Heart left ventricle (tissue), 16 donors: ENCODE results near the gene STX16. TPM values are rescaled to one million over a fixed set of nuclear protein-coding genes. Genes with fewer than 3 reads are reported as not detected.

Source experiments
- ATAC-seq, 4 donors: fragments of 200-7000 bp; cut with Tn5 transposase; one replicate each; pipeline ENCODE4 v1.9.1; 2020 to 2022; ENCODE audit warnings: moderate library complexity in 4 of 4, mild to moderate bottlenecking in 3 of 4, moderate number of reproducible peaks in 1 of 4
- DNase-seq, 5 donors: peaks; one replicate each; pipeline ENCODE4 v3.0.0-alpha.2; 2020
- H3K27ac ChIP-seq, 12 donors: fragments of 200-600 bp; sonication (generic) in 4 of 12; one replicate each; pipeline versions ENCODE4 v1.5.0 to v1.8.0; 2016 to 2022; ENCODE audit warnings: mild to moderate bottlenecking in 2 of 12
- H3K27me3 ChIP-seq, 9 donors: fragments of 200-600 bp; sonication (generic) in 2 of 9; one replicate each; pipeline versions ENCODE4 v1.5.1 to v1.8.0; 2016 to 2022; ENCODE audit warnings: mild to moderate bottlenecking in 3 of 9
- H3K36me3 ChIP-seq, 9 donors: fragments of 200-600 bp; sonication (generic) in 2 of 9; one replicate each; pipeline versions ENCODE4 v1.5.0 to v1.8.0; 2018 to 2022; ENCODE audit warnings: mild to moderate bottlenecking in 2 of 9
- H3K4me1 ChIP-seq, 12 donors: fragments of 200-600 bp; sonication (generic) in 4 of 12; one replicate each; pipeline versions ENCODE4 v1.5.0 to v1.8.0; 2016 to 2022; ENCODE audit warnings: mild to moderate bottlenecking in 3 of 12
- H3K4me3 ChIP-seq, 12 donors: fragments of 200-600 bp; sonication (generic) in 4 of 12; one replicate each; pipeline versions ENCODE4 v1.5.0 to v1.8.0; 2017 to 2022; ENCODE audit warnings: mild to moderate bottlenecking in 9 of 12, moderate library complexity in 4 of 12
- H3K9me3 ChIP-seq, 12 donors: fragments of 200-600 bp; sonication (generic) in 4 of 12; one replicate each; pipeline versions ENCODE4 v1.5.0 to v1.8.0; 2016 to 2022; ENCODE audit warnings: mild to moderate bottlenecking in 1 of 12
- POLR2A ChIP-seq, 2 donors: fragments of 450-650 bp; IDR thresholded peaks; one replicate each; pipeline ENCODE4 v1.6.1; 2017; ENCODE audit warnings: antibody characterized with exemption in 2 of 2, mild to moderate bottlenecking in 2 of 2, moderate library complexity in 2 of 2
- whole genome bisulfite sequencing, 4 donors: extraction: QIAGEN DNeasy Blood & Tissue Kit in 2 of 4; methylation state at CpG; one replicate each; pipeline versions ENCODE4 v1.1.5 to v1.1.7; 2013 to 2018; 5-methylcytosine and 5-hydroxymethylcytosine counted together
- intact Hi-C, 10 donors: fragments of 100-400 bp; cut with DNase I; formaldehyde crosslinking; loops; one replicate each; pipeline versions ENCODE4 v1.11.1 to v1.14.2; 2022
- polyA plus RNA-seq, 2 donors: library from polyadenylated mRNA; stranded (reverse); fragments of 200-250 nt; gene quantifications; one replicate each; pipeline ENCODE4 v1.2.3, GENCODE V29; 2013
- total RNA-seq, 9 donors: library from RNA; depleted of rRNA in 2 of 9; stranded (reverse); fragments of >200 nt in 2 of 9; fragmentation: NEBNext Ultra II Directional in 3 of 9; extraction: Animal tissue kit (Norgen Biotek cat#: 25700) in 3 of 9; gene quantifications; one replicate each; pipeline versions ENCODE4 v1.1.0 to v1.2.4, GENCODE V29; 2016 to 2023
- TF ChIP-seq, protein P1 (sequence below), 12 donors: fragments of 200-600 bp; sonication (generic) in 4 of 12; IDR thresholded peaks; one replicate each; pipeline versions ENCODE4 v1.5.0 to v1.8.0; 2018 to 2022; ENCODE audit warnings: antibody characterized with exemption in 12 of 12, mild to moderate bottlenecking in 5 of 12
- donor health status: ischemic (EF 13 %, LVEDD 7.1; RV severe dilation, severe dysfunction).
- donor health status: healthy with polysubstance abuse.
- donor health status: DM: no; HTN: yes; CAD: no.
- donor health status: DM: no; HTN: no; CAD: no.
- donor health status: ischemic (EF 25% LVEDD 6.9; RV normal size, moderate dysfunction).
- donor health status: ischemic (EF 25% LVEDD 5.7; RV mildly dilated, moderate dysfunction).
- donor health status: healthy.
- donor health status: DM: yes; HTN: yes; CAD: no.
- donor health status: ischemic (EF 35%, LVEDD 5.7; RV mildly dilated, moderate dysfunction).
- donor health status: nonischemic (EF 11% LVEDD 7.7; RV severe dilation, severe dysfunction).
- donor health status: DM: yes; HTN: yes; CAD: no.
- donor health status: PGD.
- donor health status: ischemic (EF 29% LVEDD 5.4; RV normal size, mild dysfunction).
- donor health status: nonischemic (EF 23%, LVEDD 6.1; RV moderate dilation, normal function).

STX16 gene
- total and polyA plus RNA-seq, 11 donors, result 14.6 to 38.9 (median 25.6) TPM

DNA sequence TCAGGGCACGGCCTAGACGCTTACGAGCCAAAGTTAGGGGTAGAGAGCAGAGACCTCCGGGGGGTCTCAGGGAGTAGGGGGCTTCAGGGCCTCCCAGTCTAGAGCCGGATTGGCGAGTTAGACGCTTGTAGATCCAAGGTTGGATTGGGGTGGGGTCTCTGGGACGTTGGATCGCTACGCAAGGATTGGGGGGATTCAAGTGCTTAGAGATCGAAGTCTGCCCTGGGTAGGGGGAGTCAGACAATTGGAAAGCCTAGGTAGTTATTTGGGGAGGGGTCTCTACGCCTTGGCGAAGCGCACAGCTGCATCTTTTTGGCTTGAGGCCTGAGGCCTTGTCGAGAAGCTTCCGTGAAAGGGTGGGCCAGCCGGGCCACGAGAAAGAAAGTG, 469 bp downstream of the STX16 start:
- TF ChIP-seq, protein P1, sequence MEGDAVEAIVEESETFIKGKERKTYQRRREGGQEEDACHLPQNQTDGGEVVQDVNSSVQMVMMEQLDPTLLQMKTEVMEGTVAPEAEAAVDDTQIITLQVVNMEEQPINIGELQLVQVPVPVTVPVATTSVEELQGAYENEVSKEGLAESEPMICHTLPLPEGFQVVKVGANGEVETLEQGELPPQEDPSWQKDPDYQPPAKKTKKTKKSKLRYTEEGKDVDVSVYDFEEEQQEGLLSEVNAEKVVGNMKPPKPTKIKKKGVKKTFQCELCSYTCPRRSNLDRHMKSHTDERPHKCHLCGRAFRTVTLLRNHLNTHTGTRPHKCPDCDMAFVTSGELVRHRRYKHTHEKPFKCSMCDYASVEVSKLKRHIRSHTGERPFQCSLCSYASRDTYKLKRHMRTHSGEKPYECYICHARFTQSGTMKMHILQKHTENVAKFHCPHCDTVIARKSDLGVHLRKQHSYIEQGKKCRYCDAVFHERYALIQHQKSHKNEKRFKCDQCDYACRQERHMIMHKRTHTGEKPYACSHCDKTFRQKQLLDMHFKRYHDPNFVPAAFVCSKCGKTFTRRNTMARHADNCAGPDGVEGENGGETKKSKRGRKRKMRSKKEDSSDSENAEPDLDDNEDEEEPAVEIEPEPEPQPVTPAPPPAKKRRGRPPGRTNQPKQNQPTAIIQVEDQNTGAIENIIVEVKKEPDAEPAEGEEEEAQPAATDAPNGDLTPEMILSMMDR (IDR thresholded peaks at IDR 0.05), result no peak
- TF ChIP-seq POLR2A (IDR thresholded peaks at IDR 0.05), result no peak
- Histone ChIP-seq H3K36me3 (peaks cover 0 to 7% (median 0%) of the 10 kb centered on the region in 9 donors), H3K4me1 (peaks cover 3 to 55% (median 40%) of the 10 kb centered on the region in 12 donors), H3K27me3 (no peaks in the 10 kb centered on the region), H3K9me3 (no peaks in the 10 kb centered on the region), H3K27ac (peak overlapping the region; percentile 87 to 98 (median 96)), H3K4me3 (peak overlapping the region; percentile 78 to 99 (median 97))
- no peak for ATAC-seq
- peak in 1 of 5 donors; percentile 25 for DNase-seq
- 0 to 1% (median 0%) methylated on average over 15 to 18 of the region's 18 CpGs for whole genome bisulfite sequencing, 4 donors
- intact Hi-C loops, result loop anchor here (1.0 to 10.0 kb wide), 13 partner anchors 39 to 415 kb away; partner anchors contain the start of genes NPEPL1 (in 8 of the 10), GNAS (in 2 of the 10), GNAS-AS1 (in 2 of the 10) and VAPB (in 2 of the 10)

DNA sequence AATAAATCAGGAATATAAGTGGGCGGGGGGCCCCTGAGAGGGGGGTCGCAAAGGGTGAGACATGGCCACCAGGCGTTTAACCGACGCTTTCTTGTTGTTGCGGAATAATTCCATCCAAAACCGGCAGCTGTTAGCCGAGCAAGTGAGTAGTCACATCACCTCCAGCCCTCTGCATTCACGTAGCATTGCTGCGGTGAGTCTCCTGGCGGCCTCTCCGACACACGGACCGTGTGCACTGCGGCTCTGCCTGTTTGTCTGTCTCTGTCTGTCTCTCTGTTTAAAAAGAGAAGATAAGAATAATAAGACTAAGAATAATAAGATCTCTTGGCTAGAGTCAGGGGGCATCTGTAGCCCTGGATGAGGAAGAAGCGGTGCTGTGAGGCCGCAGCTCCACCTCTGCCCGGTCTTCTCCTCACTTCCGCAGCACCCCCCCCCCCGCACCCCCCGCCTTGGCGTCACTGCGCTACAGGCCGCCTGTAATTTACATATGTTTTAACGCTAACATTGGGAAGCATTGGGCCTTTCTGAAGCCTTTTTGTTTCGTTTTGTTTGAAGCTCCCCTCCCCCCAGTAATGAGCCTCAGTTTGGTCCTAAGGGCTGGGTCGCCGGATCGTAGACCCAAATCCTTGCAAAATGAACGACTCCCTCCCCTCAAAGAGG, 993 bp downstream of the STX16 start:
- ATAC-seq (peak; percentile 9 to 58 (median 23)), DNase-seq (peak; percentile 49 to 76 (median 50))
- intact Hi-C loops, result loop anchor here (1.0 to 10.0 kb wide), 13 partner anchors 39 to 415 kb away; partner anchors contain the start of genes NPEPL1 (in 8 of the 10), GNAS (in 2 of the 10), GNAS-AS1 (in 2 of the 10) and VAPB (in 2 of the 10)
- Histone ChIP-seq H3K36me3 (peaks cover 0 to 7% (median 0%) of the 10 kb centered on the region in 9 donors), H3K27ac (peak overlapping the region; percentile 87 to 98 (median 96)), H3K27me3 (no peaks in the 10 kb centered on the region), H3K4me1 (peaks cover 3 to 60% (median 45%) of the 10 kb centered on the region in 12 donors), H3K4me3 (peak overlapping the region; percentile 78 to 99 (median 97)), H3K9me3 (no peaks in the 10 kb centered on the region)
- TF ChIP-seq, protein P1 (IDR thresholded peaks at IDR 0.05), result no peak
- TF ChIP-seq POLR2A (IDR thresholded peaks at IDR 0.05), result no peak
- whole genome bisulfite sequencing, 4 donors, result 0% methylated on average over 30 of the region's 30 CpGs

DNA sequence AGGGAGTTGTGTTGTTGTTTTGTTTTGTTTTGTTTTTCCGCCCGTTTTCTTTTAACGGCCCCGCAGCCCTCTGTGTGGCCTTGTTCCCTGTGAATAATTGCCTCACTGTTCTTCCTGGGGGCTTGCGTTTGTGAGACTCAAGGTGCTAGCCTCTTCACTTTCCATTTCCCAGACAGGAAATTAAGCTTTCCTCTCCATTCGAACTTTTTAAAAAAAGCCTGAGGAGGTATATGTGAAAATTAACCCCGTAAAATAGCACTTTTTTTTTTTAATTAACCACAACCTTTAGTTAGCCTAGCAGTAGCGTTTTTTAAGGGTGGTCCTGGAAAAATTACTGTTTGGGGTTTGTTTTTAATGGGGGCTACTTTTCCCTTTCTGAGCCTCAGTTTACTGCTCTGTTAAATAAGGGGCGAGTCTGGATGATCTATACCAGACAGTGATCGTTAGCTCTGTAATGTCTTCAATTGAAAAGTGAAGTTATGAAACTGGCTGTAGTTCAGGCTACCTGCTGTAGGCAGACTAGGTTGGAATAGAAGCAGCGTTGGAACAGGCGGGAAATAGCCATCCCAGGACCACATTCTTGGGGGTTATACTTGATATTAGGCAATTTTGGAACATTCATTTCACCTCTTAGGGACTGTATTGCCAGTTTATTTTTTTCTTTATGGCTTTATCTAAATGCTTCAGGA, 1.7 kb downstream of the STX16 start:
- H3K4me1 ChIP-seq, result peaks cover 3 to 64% (median 52%) of the 10 kb centered on the region in 12 donors
- WGBS, 4 donors, result 7 to 9% (median 8%) methylated on average over 12 of the region's 12 CpGs
- H3K9me3 ChIP-seq, result no peaks in the 10 kb centered on the region
- H3K4me3 ChIP-seq, result peak overlapping the region; percentile 78 to 99 (median 97)
- peaks cover 0 to 7% (median 0%) of the 10 kb centered on the region in 9 donors for H3K36me3 ChIP-seq
- intact Hi-C loops, result loop anchor here (5.0 to 10.0 kb wide), 9 partner anchors 40 to 415 kb away; partner anchors contain the start of genes NPEPL1 (in 6 of the 10), GNAS (in 2 of the 10), GNAS-AS1 (in 2 of the 10) and VAPB (in 2 of the 10)
- no peaks in the 10 kb centered on the region for H3K27me3 ChIP-seq
- no peak for DNase-seq
- no peak for ATAC-seq
- no peak for TF ChIP-seq POLR2A (IDR thresholded peaks at IDR 0.05)
- TF ChIP-seq, protein P1 (IDR thresholded peaks at IDR 0.05), result no peak
- H3K27ac ChIP-seq, result peak overlapping the region; percentile 56 to 98 (median 96)
